Activated naive CD8-positive, alpha-beta T cell (primary cell): ENCODE measurements around the gene CCDC97.
"Not testable (repeated sequence)": the region's sequence is repeated elsewhere in the genome, so short reads cannot be mapped to it uniquely, and the experiment has no call there.

Experiments used
- H3K27ac Mint-ChIP-seq: one replicate; pipeline ENCODE4 v1.8.0; 2021; ENCODE audit warnings: mixed read lengths
- H3K27me3 Mint-ChIP-seq: one replicate; pipeline ENCODE4 v1.8.0; 2021; ENCODE audit warnings: mixed read lengths
- H3K36me3 Mint-ChIP-seq: one replicate; pipeline ENCODE4 v1.8.0; 2021; ENCODE audit warnings: mixed read lengths
- H3K4me1 Mint-ChIP-seq: one replicate; pipeline ENCODE4 v1.8.0; 2021; ENCODE audit warnings: low read depth, mixed read lengths
- H3K4me3 Mint-ChIP-seq: one replicate; pipeline ENCODE4 v1.8.0; 2021; ENCODE audit warnings: mild to moderate bottlenecking, mixed read lengths
- H3K9me3 Mint-ChIP-seq: one replicate; pipeline ENCODE4 v1.8.0; 2021; ENCODE audit warnings: low read depth, mixed read lengths

Gene CCDC97

DNA sequence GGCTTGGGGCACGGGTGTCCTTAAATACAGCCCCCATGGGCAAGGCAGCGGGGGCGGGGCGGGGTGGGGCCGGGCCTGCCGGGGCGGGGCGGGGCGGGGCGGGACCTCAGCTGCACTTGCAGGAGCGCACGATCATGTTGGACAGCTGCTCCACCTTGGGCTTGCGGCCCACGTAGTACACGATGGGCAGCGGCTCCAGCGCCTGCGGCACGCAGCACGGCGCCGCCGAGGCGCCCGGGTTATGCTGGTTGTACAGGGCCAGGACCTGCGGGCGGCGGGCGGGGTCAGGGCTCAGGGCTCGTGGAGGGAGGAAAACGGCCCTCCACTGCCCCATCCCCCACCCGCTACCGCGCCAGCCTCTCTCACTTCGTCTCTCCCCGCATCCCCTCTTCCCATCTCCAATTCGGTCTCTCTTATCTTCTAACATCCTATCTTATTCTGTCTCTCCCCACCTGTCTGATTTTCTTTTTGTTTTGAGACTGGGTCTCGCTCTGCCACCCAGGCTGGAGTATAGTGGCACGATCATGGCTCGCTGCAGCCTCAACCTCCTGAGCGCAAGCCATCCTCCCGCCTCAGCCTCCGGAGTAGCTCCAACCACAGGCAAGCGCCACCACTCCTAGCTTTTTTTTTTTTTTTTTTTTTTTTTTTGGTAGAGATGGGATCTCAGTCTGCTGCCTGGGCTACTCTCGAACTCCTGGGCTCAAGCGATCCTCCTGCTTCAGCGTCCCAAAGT is 21.1 kb downstream of the CCDC97 start:
- Mint-ChIP-seq H3K36me3 (peaks cover 19% of the 10 kb centered on the region), H3K4me1 (peaks cover 58% of the 10 kb centered on the region), H3K9me3 (no peaks in the 10 kb centered on the region), H3K27ac (peak overlapping the region; percentile 46), H3K27me3 (no peaks in the 10 kb centered on the region), H3K4me3 (peak overlapping the region; percentile 47)

DNA sequence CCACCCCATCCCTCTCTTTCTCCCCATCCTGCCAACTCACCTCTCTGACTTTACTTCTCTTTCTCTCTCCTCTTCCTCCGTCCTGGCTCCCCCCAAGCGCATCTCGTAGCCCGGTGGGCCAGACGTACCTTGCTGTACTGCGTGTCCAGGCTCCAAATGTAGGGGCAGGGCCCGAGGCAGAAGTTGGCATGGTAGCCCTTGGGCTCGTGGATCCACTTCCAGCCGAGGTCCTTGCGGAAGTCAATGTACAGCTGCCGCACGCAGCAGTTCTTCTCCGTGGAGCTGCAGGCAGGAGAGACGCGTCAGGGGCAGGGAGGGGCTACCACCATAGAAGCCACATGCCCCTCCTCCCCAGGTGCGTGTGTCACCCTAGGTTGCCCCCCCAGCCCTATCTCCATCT is 22.0 kb downstream of the CCDC97 start:
- no peaks in the 10 kb centered on the region for H3K9me3 Mint-ChIP-seq
- H3K36me3 Mint-ChIP-seq: peaks cover 14% of the 10 kb centered on the region
- H3K4me3 Mint-ChIP-seq: no peak overlapping the region
- peaks cover 51% of the 10 kb centered on the region for H3K4me1 Mint-ChIP-seq
- H3K27me3 Mint-ChIP-seq: no peaks in the 10 kb centered on the region
- peak overlapping the region; percentile 46 for H3K27ac Mint-ChIP-seq

GRCh38 chr19:41332468-41332867 is 22.5 kb downstream of the CCDC97 start:
- no peaks in the 10 kb centered on the region for H3K9me3 Mint-ChIP-seq
- H3K36me3 Mint-ChIP-seq: peaks cover 13% of the 10 kb centered on the region
- peaks cover 49% of the 10 kb centered on the region for H3K4me1 Mint-ChIP-seq
- no peaks in the 10 kb centered on the region for H3K27me3 Mint-ChIP-seq
- peak overlapping the region; percentile 58 for H3K27ac Mint-ChIP-seq
- no peak overlapping the region for H3K4me3 Mint-ChIP-seq

- Mint-ChIP-seq H3K36me3 (peaks cover 11% of the 10 kb centered on the region), H3K4me3 (no peak overlapping the region), H3K4me1 (peaks cover 38% of the 10 kb centered on the region)
Observed at GRCh38 chr19:41334793-41335192, 24.8 kb downstream of the CCDC97 start.

DNA sequence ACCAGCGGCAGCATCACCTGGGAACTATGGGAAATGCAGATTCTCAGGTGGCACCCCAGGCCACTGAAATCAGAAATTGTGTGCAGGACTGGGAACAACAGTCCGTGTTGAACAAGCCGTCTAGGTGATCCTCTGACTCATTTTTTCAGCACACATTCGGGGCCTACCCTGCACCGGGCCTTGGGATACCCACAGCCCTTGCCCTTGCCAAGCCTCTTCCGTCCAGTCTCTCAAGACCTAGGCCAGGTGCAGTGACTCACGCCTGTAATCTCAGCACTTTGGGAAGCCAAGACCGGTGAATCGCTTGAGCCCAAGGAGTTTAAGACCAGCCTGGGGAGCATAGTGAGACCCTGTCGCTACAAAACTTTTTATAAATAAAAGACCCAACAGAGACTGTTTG is 25.5 kb downstream of the CCDC97 start:
- peaks cover 38% of the 10 kb centered on the region for H3K4me1 Mint-ChIP-seq
- H3K27me3 Mint-ChIP-seq: no peaks in the 10 kb centered on the region
- H3K9me3 Mint-ChIP-seq: no peaks in the 10 kb centered on the region
- H3K36me3 Mint-ChIP-seq: peaks cover 11% of the 10 kb centered on the region
- no peak overlapping the region for H3K27ac Mint-ChIP-seq
- H3K4me3 Mint-ChIP-seq: no peak overlapping the region

More at GRCh38 chr19:41334793-41335192, 24.8 kb downstream of the CCDC97 start:
- Mint-ChIP-seq H3K9me3 (no peaks in the 10 kb centered on the region), H3K27me3 (no peaks in the 10 kb centered on the region), H3K27ac (peak overlapping the region; percentile 68)

GRCh38 chr19:41339936-41340335 is 30.0 kb downstream of the CCDC97 start:
- H3K27ac Mint-ChIP-seq: peak overlapping the region; percentile 68
- peaks cover 9% of the 10 kb centered on the region for H3K36me3 Mint-ChIP-seq
- H3K9me3 Mint-ChIP-seq: no peaks in the 10 kb centered on the region
- H3K4me1 Mint-ChIP-seq: peaks cover 42% of the 10 kb centered on the region
- H3K27me3 Mint-ChIP-seq: no peaks in the 10 kb centered on the region
- H3K4me3 Mint-ChIP-seq: no peak overlapping the region

DNA sequence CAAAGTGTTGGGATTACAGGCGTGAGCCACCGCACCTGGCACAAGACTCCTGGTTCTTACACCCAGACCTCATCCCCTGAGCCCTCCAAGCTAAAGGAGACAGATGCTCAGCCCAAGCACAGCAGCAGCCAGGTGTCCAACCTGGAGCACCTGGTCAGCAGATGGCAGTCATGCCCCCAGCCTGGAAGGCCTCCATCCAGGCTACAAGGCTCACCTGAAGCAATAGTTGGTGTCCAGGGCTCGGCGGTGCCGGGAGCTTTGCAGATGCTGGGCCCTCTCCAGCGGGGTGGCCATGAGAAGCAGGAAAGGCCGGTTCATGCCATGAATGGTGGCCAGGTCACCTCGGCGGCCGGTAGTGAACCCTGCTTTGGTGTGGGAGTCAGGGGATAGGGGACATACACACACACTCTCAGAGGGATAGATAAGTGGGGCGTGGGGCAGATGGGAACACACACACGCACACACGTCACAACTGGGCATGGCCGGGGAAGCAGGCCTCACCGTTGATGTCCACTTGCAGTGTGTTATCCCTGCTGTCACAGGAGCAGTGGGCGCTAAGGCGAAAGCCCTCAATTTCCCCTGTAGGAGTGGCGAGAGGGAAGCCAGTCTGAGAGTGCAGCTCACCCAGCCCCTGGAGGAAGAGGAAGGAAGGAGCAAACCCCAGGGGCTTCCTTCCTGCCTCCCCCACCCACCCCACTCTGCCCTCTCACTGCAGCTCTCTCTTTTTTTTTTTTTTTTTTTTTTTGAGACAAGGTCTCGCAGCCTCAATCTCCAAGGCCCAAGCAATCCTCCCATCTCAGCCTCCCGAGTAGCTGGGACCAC is 31.9 kb downstream of the CCDC97 start:
- no peaks in the 10 kb centered on the region for H3K9me3 Mint-ChIP-seq
- peak overlapping the region; percentile 41 for H3K27ac Mint-ChIP-seq
- peak overlapping the region; percentile 32 for H3K4me3 Mint-ChIP-seq
- H3K36me3 Mint-ChIP-seq: peaks cover 11% of the 10 kb centered on the region
- H3K27me3 Mint-ChIP-seq: no peaks in the 10 kb centered on the region
- H3K4me1 Mint-ChIP-seq: peaks cover 40% of the 10 kb centered on the region

DNA sequence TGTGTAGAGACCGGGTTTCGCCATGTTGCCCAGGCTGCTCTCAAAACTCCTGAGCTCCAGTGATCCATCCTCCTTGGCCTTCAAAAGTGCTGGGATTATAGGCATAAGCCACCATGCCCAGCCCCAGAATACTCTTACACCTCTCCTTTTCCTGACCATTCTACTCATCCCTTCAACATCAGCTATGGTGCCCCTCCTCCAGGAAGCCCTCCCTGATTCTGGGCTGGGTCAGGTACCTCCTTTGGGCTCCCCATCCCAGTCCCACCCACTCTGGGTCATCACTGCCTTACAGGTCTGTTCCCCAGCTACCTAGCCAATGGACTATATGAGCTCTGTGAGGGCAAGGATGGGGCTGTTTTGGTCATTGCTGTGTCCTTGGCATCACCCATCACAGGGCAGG is 34.2 kb downstream of the CCDC97 start:
- Mint-ChIP-seq H3K4me1 (peaks cover 47% of the 10 kb centered on the region), H3K27ac (peak overlapping the region; percentile 54), H3K4me3 (no peak overlapping the region)

GRCh38 chr19:41346916-41347315 is 36.9 kb downstream of the CCDC97 start:
- peaks cover 11% of the 10 kb centered on the region for H3K36me3 Mint-ChIP-seq
- H3K27ac Mint-ChIP-seq, H3K27me3 Mint-ChIP-seq, H3K9me3 Mint-ChIP-seq, H3K4me3 Mint-ChIP-seq: not testable (repeated sequence)
- peaks cover 47% of the 10 kb centered on the region for H3K4me1 Mint-ChIP-seq

More for the DNA sequence above, 34.2 kb downstream of the CCDC97 start:
- H3K9me3 Mint-ChIP-seq: no peaks in the 10 kb centered on the region
- H3K27me3 Mint-ChIP-seq: no peaks in the 10 kb centered on the region
- H3K36me3 Mint-ChIP-seq: peaks cover 16% of the 10 kb centered on the region

DNA sequence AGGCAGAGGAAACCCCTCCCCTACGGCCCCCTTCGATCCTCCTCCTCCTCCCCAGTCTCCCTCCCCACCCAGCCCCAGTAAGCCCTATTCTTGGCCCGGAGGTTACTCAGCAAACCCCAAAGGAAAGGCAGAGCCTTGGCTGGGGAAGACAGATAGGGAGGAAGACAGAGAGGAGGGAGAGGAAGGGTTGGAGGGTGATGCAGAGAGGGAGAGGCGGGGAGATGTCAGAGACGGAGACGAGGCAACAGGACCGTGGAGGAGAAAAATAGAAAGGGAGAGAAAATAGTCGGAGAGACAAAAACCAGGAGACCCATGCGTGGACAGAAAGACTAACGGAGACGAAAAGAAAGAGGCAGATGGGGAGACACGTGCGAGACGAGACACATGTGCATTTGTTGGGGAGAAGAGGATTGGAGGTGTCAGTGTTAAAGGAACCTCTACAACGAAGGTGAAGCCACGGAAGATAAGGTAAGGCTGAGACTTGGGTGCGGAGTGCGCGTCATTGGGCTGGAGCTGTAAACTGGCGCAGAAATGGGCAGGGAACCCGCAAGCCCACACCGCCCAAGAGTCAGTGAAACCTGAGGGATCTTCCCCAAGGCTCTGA is 40.9 kb downstream of the CCDC97 start:
- Mint-ChIP-seq H3K4me1 (peaks cover 41% of the 10 kb centered on the region), H3K9me3 (no peaks in the 10 kb centered on the region), H3K36me3 (peaks cover 7% of the 10 kb centered on the region), H3K27ac (peak overlapping the region; percentile 98), H3K4me3 (peak overlapping the region; percentile 100), H3K27me3 (no peaks in the 10 kb centered on the region)

DNA sequence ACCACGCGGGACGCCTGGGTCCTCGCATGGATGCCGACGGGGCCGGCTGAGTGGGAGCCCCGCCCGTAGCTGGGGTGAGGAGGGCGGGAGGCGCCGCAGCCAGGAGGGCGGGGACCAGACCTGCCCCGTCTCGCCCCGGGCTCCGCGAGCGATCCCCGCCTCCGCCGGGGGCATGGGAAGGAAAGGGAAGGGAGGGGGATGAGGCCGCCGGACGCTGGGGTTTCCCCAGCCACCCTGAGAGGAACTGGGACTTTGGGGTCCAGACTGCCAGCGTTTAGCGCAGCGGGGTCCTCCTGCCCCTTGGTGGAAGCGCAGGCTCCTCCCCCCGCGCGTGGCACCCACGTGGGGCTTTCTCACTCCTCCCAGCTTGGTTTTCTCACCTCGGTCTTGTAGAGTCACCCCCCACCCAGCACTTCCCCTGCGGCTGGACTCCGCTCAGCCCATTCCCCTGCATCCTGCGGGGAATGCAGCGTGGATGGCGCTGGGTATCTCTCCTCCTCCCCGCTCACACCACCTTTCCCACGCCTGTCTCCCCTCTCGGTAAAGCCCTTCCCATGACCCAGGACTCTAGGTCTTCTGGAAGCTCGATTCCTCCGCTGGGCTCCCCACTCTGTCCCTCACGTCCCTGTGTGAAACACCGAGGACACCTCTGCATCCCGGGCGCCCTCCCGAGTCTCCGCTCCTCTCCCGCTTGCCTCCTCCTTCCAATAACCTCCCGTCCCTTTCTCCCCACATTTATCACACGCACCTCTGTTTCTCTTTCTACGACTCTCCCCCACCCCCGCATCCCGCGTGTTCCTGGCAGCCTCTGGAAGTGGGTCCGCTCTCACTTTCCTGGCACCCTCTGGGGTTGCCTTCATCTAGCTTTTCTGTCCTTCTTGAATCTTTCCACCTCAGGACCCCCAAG is 41.6 kb downstream of the CCDC97 start:
- H3K4me3 Mint-ChIP-seq: peak overlapping the region; percentile 100
- H3K4me1 Mint-ChIP-seq: peaks cover 46% of the 10 kb centered on the region
- peak overlapping the region; percentile 98 for H3K27ac Mint-ChIP-seq
- H3K36me3 Mint-ChIP-seq: peaks cover 5% of the 10 kb centered on the region
- no peaks in the 10 kb centered on the region for H3K27me3 Mint-ChIP-seq
- H3K9me3 Mint-ChIP-seq: no peaks in the 10 kb centered on the region

DNA sequence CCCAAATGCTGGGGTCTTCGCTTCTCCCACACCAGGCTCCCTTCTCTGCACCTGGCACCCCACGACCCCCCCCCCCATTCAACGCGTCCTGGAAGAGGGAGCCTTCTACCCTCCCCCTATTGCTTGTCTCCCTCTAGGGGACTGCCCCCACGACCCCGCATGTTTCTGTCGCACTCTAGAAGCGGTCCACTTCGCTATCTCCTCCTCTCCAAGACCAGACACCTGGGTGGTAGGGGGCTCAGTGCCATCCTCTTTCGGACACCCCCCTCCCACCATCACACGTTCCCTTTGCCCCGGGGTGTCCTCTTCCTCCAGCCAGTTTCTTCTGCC is 42.3 kb downstream of the CCDC97 start:
- Mint-ChIP-seq H3K27ac (peak overlapping the region; percentile 98), H3K27me3 (no peaks in the 10 kb centered on the region), H3K4me1 (peaks cover 51% of the 10 kb centered on the region), H3K9me3 (no peaks in the 10 kb centered on the region), H3K4me3 (peak overlapping the region; percentile 100), H3K36me3 (peaks cover 5% of the 10 kb centered on the region)

DNA sequence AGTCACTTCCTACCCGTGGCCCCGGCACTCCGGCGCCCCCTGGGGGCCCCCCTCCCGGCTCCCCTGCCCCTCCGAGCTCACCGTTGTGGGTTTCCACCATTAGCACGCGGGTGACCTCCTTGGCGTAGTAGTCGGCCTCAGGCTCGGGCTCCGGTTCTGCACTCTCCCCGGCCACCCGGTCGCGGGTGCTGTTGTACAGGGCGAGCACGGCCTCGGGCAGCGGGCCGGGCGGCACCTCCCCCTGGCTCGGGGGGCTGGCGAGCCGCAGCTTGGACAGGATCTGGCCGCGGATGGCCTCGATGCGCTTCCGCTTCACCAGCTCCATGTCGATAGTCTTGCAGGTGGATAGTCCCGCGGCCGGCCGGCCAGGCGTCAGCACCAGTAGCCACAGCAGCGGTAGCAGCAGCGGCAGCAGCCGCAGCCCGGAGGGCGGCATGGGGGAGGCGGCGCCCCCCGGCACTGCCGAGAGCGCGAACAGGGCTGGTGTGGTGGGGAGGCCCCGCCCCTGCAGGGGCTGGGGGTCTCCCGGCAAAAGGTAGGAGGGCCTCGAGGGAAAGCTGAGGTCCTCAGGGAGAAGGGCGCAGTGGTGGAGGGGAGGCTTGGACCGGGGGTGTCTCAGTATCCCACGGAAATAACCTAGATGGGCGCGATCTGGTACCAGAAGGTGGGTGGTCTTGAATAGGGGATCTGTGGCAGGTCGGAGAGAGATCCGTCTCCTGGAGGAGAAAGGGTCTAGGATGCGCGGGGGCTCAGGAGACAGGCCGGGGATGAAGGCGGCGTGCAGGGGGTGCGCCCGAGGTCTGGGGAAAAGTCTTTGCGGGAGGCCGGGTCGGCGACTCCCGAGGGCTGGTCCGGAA is 42.9 kb downstream of the CCDC97 start:
- Mint-ChIP-seq H3K36me3 (peaks cover 5% of the 10 kb centered on the region), H3K4me1 (peaks cover 55% of the 10 kb centered on the region), H3K27ac (peak overlapping the region; percentile 98), H3K4me3 (peak overlapping the region; percentile 100), H3K9me3 (no peaks in the 10 kb centered on the region), H3K27me3 (no peaks in the 10 kb centered on the region)
